ENCODE measurements around the gene TNC.

The TNC gene

DNA sequence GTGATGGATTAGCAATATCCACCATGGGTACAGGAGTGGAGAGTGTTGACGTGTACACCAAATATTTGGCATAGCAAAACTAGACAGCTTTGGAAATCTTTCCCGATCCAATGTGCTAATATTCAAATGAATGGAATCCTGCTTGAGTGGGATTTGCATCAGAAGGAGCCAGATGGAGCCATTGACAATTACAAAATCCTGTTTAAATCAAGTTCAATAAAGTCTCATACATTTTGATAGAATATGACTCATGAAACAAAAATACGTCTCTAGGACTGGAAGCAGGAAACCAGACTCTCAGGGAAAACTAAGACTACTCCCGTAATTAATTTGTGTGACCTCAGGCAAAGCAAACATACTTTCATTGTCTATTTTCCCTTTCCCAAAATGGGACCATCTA lies 13.0 kb downstream of the TNC start:
- no peak for DNase-seq (ENCODE audit: insufficient read length, low spot score)
- FAIRE-seq, result no peak

DNA sequence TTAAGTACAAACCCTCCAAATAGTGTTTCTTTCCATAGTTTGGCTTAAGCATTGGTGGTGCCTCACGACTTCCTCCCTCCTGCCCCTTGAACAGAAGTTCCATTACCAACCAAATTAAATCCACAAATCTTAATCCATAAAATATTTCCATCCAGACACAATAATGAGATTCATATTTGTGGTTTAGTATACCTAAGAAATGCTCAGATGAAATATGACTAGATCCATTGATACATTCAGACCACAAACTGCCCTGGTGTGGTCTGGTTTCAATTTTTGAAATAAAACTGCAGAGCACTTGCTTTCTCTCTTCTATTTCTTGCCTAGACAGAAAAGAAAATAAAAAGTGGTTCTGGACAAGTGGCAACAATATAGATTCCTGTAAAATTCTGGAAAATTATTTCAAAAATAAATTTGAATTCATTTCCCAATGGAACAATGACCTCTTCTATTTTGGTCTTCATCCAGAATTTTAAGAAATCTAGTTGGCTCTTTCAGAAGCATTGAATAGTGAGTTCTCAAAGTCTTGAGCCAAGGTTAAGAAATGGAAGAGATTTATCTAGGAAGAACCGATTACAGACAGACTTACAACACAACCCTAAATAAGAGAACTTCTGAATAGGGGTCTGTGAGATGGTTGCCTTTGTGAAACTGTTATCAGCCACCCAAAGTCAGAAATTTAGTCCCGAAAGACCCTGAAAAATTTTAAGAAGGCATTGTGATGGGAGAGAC lies 14.0 kb downstream of the TNC start:
- FAIRE-seq (no peak), DNase-seq (ENCODE audit: insufficient read length, low spot score) (no peak)

DNA sequence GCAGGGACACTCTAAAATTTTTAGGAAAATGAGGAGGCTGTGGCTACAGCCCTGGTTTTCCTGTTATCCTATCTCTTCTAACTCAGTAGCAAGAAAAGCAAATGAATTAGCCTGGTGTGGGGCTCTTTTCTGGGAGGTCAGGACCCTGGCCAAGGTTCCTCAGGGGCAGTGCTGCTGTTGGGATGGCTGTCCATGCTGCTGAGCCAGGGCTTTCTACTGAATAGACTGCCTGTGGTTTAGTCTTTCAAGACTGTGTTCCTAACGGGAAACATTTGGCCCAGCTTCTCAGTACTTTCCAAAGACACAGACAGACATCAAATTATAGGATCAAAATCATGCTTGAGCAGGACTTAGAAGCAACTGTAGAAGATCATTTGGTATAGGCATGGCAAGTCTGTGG lies 18.1 kb downstream of the TNC start:
- no peak for DNase-seq (ENCODE audit: insufficient read length, low spot score)
- no peak for FAIRE-seq

DNA sequence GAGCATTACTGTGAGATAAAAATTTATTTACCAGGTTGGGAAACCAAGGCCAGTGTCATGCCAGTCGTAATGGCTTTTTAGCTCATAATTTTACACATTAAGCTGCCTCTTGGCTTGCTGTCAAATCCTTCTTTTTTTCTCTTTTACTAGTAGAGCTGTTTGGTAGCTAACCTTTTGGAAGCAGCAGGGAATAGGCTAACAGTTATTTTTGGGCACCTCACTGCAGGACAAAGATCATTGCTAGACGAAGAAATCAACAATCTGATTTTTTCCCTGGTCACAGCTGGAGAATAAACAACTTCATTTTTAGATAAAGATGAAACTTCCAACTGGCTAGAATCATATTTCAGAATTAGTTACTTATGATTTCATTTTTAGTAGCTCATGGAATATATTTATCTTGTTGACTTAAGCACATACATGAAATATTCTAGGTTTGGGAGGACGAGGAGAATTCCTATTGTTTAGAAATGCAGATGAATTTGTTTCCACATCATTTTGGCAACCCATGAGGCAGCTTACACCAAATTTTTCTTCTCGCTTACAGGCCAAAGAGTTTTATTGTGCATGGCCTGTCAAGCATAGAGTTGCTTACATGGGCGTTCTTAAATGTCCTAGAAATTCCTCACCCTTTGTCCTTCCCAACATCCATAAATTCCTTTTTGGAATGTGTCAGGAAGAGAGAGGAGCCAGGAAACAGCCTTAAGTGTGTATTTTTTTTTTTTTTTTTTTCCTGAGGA lies 19.6 kb downstream of the TNC start:
- FAIRE-seq (no peak), DNase-seq (ENCODE audit: insufficient read length, low spot score) (no peak)

DNA sequence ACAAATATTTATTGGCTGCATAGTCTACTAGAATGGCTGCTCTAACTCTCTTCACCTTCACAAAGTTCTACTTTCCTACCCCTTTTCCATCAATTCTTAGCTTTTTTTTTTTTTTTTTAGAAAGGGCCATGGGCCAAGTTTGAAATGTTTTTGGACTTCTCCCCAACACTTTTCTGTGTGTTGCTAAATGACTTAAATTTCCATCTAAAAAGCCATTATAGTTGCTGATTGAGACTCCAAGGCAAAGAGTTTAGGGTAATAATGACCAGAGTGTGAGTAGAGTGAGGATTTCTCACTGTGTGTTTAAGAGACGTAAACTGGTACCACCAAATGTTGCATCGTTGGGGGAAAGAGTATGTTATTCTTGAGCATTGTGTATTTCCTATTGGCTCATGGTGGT lies 24.4 kb downstream of the TNC start:
- FAIRE-seq (no peak), DNase-seq (ENCODE audit: insufficient read length, low spot score) (no peak)

DNA sequence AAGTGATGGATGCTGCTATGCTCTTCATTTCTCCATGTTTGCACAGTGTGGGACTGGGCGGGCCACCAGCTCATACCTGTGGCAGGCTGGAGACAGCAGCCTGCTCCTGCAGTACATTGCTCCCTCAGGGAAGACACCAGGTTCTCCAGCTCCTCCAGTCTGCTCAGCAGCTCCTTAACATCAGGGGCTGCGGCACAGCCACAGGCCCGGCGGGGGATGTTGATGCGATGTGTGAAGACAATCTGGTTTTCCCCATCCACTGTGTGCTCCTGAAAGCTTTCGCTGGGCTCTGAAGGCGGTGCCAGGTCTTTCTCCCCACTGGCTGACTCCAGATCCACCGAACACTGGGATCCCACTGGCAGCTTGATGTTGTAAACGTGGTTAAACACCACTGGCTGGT lies 27.5 kb downstream of the TNC start:
- DNase-seq (ENCODE audit: insufficient read length, low spot score) (no peak), FAIRE-seq (no peak)

DNA sequence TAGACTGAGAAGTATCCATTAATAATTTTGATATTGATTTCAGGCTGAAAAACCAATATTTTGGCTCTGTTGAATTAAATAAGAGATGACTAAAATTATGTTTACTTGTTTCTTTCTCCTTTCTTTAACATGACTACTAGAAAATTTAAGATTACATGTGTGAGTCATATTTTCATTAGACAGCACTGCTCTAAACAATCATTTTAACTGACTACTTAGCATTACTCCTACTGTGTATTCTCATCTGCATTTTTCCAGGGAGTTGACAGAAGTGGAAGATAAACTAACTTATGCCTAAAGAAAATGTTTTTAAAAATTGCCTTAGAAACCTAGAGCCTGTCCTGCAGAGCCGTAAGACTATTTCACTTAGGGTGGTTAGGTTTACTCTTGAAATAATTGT lies 29.1 kb downstream of the TNC start:
- DNase-seq (ENCODE audit: insufficient read length, low spot score) (no peak), FAIRE-seq (no peak)

DNA sequence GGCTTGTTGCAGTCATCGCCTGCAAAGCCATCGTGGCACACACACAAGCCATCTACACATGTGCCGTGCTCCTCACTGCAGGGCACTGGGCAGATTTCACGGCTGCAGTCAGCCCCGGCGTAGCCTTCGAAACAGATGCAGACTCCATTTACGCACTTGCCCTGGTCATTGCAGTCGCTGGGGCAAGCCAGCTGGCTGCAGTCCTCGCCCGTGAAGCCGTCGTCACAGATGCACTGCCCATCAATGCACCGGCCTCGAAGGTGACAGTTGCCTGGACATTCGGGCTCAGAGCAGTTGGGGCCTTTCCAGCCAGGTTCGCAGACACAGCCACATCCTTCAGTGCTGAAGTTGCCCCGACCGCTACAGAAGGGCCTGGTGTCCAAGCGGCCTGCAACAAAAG lies 31.1 kb downstream of the TNC start:
- no peak for FAIRE-seq

DNA sequence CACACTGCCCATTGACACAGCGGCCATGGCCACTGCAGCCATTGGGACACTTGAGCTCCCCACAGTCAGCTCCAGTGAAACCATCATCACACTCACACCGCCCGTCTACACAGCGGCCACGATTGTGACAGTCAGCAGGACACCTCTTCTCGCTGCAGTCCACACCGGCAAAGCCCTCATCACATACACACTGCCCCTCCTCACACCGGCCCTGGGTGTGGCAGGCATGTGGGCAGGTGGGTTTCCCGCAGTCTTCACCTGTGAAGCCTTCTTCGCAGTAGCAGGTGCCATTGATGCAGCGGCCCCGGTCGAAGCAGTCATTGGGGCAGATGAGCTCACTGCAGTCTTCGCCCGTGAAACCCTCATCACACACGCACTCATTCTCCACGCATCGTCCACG lies 31.5 kb downstream of the TNC start:
- FAIRE-seq, result no peak
- no peak for DNase-seq (ENCODE audit: insufficient read length, low spot score)

More for the DNA sequence above, 31.1 kb downstream of the TNC start:
- no peak for DNase-seq (ENCODE audit: insufficient read length, low spot score)

DNA sequence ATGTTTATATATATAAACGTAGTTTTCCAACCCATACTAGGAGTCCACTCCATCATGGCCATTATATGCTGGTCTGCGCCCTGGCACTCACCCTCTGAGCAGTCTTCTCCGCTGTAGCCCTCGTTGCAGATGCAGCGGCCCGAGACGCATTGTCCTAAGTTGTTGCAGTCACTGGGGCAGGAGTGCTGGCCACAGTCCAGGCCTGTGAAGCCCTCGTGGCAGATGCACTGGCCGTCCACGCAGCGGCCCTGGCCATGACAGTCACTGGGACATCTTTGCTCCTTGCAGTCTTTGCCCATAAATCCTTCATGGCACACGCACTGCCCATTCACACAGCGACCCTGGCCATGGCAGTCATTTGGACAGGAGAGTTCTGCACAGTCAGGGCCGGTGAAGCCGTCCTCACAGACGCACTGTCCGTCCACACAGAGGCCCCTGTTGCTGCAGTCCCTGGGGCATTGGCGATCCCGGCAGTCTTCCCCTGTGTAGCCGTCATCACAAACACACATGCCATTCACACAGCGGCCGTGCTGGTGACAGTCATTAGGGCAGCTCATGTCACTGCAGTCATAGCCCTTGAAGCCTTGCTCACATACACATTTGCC lies 32.1 kb downstream of the TNC start:
- FAIRE-seq (no peak), DNase-seq (ENCODE audit: insufficient read length, low spot score) (no peak)

DNA sequence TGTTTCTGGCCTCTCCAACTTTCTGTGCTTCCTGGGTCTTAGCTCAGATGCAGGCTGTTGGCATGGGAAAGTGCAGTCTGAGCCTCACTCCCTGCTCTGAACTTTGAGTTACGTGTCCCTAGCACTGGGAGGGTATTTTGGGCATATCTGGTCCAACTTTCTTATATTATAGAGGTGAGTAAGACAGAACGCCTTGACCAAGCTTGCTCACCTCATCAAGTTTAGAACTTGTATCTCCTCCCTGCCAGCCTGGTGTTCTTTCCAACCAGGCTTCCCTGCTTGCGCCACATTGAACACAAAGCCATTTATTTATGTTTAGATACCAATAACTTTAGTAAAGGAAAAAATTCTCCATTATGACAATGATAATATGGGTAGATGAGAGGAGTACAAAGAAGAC lies 33.2 kb downstream of the TNC start:
- FAIRE-seq, result no peak
- no peak for DNase-seq (ENCODE audit: insufficient read length, low spot score)

DNA sequence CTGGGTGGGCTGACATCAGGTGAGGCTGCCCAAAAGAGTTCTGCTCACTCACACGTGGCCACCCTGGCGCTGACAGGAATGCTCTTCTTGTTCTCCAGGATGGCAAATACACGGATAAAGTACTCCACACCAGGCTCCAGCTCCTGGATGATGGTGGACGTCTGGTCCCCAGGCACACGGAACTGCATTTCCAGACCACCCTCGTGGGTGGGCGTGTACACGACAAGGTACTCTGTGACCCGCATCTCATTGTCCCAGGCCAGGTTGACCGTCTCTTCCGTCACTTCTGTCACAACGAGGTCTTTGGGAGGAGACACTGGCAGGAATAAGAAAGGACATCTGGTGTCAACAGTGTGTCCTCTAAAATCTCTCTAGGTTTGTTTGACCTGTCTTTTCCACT lies 33.8 kb downstream of the TNC start:
- no peak for FAIRE-seq
- no peak for DNase-seq (ENCODE audit: insufficient read length, low spot score)

DNA sequence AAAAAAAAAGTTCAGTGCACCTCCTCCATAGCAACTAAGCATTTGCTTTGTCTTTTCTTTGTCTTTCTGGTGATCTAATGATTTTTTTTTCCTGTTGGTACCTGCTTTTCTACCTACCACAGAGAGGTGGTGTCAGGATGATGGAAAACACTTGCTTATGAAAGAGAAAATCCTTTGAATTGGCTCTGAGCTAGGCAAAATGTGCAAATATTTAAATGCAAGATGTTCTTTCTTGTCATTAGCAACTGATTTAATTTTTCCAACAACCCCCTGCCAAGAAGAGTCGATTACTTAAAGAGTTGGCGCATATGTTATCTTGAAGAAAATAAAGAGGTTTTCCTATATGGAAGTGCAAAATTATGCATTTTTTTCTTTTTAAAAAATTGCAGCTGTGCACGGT lies 37.7 kb downstream of the TNC start:
- FAIRE-seq (no peak), DNase-seq (ENCODE audit: insufficient read length, low spot score) (no peak)

DNA sequence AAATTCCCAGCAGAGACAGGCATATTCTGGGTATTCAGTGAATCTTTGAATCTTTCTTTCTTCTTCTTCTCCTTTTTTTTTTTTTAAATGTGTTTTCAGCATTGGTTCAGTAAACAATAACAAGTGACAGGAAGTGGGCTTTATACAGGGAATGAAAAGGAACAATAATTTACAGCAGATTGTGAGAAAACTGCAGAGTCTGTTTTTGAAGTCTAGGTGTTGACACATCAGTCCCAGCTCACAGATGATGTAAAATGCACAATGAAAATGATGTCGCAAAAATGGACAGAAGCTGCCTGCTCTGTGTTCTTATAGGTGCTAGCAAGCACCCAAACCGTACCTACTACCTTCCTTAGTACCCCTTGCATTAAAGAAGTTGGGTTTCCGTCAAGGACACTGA lies 38.8 kb downstream of the TNC start:
- DNase-seq (ENCODE audit: insufficient read length, low spot score), result no peak
- FAIRE-seq, result no peak

DNA sequence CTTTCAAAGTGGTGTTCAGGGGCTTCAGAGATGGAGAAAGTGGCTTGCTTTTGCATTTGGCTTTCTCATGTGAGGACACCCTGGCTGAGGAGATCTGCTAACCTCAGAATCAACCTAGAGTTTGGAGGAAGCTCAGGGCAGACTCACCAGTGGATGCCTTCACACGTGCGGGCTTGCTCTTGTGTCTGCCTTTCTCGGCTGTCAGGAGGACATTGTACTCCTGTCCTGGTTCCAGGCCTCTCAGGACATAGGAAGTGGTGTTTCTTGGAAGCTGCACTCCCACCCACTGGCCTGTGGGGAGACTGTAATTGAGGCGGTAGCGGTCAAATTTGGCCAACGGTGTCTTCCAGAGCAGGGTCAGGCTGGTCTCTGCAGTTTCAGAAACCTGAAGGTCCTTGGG lies 44.5 kb downstream of the TNC start:
- no peak for FAIRE-seq
- DNase-seq (ENCODE audit: insufficient read length, low spot score), result no peak

DNA sequence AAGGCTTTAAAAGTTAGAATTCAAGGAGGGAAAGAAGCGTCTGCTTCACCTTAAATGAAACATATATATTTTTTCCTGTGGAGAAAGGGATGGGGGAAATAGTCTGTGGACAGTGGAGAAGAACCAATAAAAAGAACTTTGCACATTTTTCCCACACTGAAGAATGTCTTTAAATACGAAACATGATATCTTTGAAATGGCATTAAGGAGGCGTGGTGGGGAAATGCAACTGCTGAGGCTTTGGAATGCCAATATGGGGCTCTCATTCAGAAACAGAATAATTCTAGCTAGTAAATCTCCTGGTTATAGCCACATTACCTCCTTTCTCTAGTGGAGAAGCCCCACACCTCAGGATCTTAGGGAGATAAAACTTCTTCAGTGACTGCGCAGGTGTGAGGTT lies 46.8 kb downstream of the TNC start:
- FAIRE-seq (no peak), DNase-seq (ENCODE audit: insufficient read length, low spot score) (peak; percentile 9)

DNA sequence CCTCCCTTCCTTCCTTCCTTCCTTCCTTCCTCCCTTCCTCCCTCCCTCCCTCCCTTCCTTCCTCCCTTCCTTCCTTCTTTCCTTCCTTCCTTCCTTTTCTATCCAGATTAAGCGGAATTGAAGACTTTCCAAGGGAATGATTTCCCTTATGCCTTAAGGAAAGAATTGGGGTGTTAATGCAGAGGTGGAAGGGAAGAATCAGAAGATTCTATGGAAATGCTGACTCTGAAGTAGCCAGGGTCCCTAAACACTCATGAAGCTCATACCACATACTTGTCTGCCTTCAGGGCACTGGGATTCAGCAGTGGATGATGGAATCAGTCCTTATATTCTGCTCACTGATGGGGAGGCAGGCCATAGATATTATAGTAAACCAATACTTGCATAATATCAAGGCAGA lies 48.2 kb downstream of the TNC start:
- FAIRE-seq, result no peak
- DNase-seq (ENCODE audit: insufficient read length, low spot score), result no peak

DNA sequence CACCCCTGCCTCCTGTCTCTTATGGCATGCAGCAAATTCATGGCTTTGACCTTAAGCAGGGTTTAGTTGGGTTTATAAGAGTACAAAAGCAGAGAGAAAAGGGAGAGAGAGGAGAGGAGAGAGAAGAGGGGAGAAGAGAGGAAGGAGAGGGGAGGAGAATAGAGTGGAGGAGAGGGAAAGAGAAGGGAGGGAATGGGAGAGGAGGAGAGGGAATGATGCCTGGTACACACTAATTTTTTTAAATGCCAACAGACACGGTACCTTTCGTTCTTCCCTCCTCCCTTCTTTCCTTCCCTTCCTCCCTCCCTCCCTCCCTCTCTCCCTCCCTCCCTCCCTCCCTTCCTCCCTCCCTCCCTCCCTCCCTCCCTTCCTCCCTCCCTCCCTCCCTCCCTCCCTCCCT lies 48.7 kb downstream of the TNC start:
- DNase-seq (ENCODE audit: insufficient read length, low spot score), result no peak
- no peak for FAIRE-seq

DNA sequence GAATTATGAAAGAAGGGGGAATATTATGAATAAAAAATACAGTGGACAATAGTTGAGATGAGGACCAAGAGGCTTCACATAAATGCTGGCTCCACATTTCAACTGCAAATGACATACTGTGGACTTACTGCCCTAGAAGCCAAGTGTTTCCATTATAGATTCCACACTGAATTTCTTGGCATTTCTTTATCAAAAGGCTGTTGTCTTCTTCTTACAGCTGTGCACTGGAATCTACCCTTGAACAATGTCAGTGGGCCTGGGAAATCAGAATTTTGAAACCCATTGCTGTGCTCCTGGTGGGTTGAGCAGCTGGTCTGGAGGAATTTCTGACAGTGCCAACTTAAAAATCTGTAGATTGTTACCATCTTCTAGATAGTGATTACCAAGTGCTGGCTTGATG lies 49.9 kb downstream of the TNC start:
- FAIRE-seq, result no peak
- no peak for DNase-seq (ENCODE audit: insufficient read length, low spot score)

DNA sequence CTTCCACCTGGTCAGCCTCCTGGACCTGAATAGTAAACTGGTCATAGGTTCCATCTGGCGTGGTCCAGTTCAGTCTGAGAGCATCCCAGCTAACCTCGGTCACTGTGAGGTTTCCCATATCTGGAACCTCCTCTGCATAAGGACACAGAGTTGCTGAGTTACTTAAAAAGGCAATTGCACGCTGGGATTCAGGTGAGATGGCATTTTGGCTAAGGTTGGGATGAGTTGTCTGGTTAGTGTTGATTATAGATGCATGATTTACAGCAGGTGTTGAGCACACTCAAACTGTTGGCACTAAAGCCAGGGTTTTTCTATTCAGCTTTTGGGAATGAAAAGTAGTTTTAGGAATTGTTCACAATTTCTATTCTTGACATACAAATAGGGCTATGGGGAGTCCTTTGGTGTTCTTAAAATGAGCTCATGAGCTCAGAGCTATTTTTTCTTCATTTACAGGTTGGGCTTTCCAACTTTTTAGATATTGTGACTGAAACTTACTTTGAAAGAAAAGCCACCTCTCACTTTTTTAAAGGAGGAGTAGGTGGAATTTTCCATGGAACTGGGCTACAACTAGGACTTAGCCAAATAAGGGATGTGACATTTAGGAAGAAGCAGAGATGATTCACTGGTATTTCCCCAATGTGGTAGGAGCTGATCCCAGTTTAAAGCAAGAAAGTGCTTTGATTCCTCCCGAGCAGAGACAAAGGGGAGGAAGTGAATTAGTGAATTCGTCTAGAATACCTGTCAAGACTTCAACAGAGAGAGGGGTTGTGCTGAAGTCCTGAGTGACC lies 54.7 kb downstream of the TNC start:
- DNase-seq (ENCODE audit: insufficient read length, low spot score) (no peak), FAIRE-seq (no peak)

DNA sequence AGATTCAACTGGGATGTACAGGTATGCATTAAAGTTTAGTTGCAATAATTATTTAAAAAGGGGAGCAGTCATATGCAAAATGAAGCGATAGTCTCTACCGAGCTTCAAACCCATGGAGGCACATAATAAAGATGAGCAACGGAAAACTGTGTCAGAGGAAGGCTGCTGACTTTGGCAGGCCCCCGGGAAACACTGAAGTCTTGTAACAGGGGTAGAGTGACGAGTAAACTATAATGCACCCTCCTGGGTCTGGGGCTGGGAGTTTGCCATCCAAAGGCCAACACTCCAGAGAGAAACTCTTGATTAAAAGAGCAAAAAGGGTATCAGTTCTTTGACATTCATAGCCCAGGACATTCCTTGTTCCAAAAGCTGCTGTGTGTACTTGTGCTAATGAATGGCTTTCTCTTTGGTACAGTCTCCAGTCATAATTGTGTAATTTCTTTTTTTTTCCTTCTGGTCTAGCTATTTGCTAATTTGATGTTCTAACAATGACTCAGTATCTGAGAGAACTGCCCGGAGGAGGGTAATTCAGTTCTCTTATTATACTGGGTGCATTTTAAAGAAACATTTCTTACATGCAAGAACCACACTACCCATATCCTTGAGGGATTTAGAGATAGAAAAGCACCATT lies 59.2 kb downstream of the TNC start:
- no peak for FAIRE-seq
- DNase-seq (ENCODE audit: insufficient read length, low spot score), result no peak

Data from HTR-8/SVneo (cell line).